ENCODE results near the gene PLCB4.

PLCB4 gene

DNA sequence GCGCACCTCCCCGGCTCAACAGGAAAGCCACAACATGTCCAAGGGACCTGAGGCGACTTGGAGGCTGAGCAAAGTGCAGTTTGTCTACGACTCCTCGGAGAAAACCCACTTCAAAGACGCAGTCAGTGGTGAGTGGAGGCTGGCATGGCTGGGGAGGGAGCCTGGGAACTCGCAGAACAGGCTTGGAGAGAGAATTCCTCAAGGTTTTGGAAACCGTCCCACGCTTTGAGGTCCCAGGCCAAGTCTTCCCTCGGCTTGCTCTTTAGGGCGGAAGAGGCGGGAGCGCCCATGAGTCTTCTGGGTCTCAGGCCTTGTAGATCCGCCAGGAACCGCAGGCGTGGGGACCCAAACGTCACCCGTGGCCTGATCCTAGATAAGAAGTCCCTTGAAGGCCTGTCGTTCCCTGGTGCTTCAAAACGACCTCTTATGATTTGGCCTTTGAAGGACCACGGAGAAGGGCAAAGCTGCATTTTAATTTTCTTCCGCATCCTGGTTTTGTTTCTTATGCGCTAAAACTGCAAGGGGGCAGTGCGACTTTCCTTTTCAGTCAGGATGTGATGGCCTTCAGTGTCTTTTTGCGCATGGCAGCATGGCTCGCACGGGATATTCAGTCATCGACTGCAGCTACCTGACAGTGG lies 447.5 kb downstream of the PLCB4 start:
- TF ChIP-seq GABPA (IDR thresholded peaks at IDR 0.05; ENCODE audit: low read depth): no peak
- TF ChIP-seq, protein P1, sequence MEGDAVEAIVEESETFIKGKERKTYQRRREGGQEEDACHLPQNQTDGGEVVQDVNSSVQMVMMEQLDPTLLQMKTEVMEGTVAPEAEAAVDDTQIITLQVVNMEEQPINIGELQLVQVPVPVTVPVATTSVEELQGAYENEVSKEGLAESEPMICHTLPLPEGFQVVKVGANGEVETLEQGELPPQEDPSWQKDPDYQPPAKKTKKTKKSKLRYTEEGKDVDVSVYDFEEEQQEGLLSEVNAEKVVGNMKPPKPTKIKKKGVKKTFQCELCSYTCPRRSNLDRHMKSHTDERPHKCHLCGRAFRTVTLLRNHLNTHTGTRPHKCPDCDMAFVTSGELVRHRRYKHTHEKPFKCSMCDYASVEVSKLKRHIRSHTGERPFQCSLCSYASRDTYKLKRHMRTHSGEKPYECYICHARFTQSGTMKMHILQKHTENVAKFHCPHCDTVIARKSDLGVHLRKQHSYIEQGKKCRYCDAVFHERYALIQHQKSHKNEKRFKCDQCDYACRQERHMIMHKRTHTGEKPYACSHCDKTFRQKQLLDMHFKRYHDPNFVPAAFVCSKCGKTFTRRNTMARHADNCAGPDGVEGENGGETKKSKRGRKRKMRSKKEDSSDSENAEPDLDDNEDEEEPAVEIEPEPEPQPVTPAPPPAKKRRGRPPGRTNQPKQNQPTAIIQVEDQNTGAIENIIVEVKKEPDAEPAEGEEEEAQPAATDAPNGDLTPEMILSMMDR (IDR thresholded peaks at IDR 0.05; ENCODE audit: insufficient read depth, low read length): no peak
- no peak for TF ChIP-seq SPI1 (IDR thresholded peaks at IDR 0.05; ENCODE audit: borderline replicate concordance, low read depth)
- no peak for TF ChIP-seq POLR2AphosphoS5 (IDR thresholded peaks at IDR 0.05; ENCODE audit: low read depth)
- TF ChIP-seq, protein P2, sequence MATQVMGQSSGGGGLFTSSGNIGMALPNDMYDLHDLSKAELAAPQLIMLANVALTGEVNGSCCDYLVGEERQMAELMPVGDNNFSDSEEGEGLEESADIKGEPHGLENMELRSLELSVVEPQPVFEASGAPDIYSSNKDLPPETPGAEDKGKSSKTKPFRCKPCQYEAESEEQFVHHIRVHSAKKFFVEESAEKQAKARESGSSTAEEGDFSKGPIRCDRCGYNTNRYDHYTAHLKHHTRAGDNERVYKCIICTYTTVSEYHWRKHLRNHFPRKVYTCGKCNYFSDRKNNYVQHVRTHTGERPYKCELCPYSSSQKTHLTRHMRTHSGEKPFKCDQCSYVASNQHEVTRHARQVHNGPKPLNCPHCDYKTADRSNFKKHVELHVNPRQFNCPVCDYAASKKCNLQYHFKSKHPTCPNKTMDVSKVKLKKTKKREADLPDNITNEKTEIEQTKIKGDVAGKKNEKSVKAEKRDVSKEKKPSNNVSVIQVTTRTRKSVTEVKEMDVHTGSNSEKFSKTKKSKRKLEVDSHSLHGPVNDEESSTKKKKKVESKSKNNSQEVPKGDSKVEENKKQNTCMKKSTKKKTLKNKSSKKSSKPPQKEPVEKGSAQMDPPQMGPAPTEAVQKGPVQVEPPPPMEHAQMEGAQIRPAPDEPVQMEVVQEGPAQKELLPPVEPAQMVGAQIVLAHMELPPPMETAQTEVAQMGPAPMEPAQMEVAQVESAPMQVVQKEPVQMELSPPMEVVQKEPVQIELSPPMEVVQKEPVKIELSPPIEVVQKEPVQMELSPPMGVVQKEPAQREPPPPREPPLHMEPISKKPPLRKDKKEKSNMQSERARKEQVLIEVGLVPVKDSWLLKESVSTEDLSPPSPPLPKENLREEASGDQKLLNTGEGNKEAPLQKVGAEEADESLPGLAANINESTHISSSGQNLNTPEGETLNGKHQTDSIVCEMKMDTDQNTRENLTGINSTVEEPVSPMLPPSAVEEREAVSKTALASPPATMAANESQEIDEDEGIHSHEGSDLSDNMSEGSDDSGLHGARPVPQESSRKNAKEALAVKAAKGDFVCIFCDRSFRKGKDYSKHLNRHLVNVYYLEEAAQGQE (IDR thresholded peaks at IDR 0.05; ENCODE audit: insufficient replicate concordance, low read depth): no peak
- no peak for DNase-seq (ENCODE audit: low read depth in 1 of 2, low spot score in 1 of 2)
- Histone ChIP-seq H3K27ac (replicated peaks) (no peak overlapping the region), H3K27me3 (ENCODE audit: insufficient read depth, poor library complexity, severe bottlenecking) (peaks cover 53% of the 10 kb centered on the region), H3K4me3 (replicated peaks; ENCODE audit: insufficient read depth, low read length) (peak overlapping the region; percentile 54)

DNA sequence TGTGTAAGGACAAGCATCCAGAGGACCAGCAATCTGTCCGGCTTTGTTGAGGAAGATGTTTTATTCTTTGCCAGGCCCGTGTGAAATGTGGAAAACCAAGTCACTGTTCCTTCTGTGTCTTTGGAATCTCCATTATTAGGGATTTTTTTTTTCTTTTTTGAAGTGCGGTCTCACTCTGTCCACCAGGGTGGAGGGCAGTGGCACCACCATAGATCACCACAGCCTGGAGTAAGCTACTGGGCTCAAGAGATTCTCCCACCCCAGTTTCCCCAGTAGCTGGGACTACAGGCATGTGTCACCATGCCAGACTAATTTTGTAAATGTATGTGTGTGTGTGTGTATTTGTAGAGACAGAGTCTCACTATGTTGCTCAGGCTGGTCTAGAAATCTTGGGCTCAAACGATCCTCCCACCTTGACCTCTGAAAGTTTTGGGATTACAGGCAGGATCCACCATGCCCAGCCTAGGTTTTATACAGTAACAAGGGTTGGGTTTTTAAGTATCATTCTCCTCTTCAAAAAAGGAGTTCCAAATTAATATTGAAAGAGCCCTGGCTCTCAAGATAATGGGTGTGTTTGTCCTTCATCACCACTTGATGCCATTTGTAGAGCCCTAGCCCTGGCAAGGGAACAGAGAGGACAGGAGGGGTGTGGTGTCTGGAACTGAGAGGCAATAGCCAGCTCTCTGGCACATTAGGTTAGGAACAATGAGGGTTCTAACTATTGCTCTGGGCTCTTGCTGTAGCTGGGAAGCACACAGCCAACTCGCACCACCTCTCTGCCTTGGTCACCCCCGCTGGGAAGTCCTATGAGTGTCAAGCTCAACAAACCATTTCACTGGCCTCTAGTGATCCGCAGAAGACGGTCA lies 448.6 kb downstream of the PLCB4 start:
- Histone ChIP-seq H3K4me3 (replicated peaks; ENCODE audit: insufficient read depth, low read length) (peak overlapping the region; percentile 54), H3K27me3 (ENCODE audit: insufficient read depth, poor library complexity, severe bottlenecking) (peaks cover 50% of the 10 kb centered on the region), H3K27ac (replicated peaks) (no peak overlapping the region)
- TF ChIP-seq GABPA (IDR thresholded peaks at IDR 0.05; ENCODE audit: low read depth) (no peak), SPI1 (IDR thresholded peaks at IDR 0.05; ENCODE audit: borderline replicate concordance, low read depth) (no peak), POLR2AphosphoS5 (IDR thresholded peaks at IDR 0.05; ENCODE audit: low read depth) (no peak)
- TF ChIP-seq, protein P1 (IDR thresholded peaks at IDR 0.05; ENCODE audit: insufficient read depth, low read length): no peak
- TF ChIP-seq, protein P2 (IDR thresholded peaks at IDR 0.05; ENCODE audit: insufficient replicate concordance, low read depth): no peak
- DNase-seq (ENCODE audit: low read depth in 1 of 2, low spot score in 1 of 2): no peak

DNA sequence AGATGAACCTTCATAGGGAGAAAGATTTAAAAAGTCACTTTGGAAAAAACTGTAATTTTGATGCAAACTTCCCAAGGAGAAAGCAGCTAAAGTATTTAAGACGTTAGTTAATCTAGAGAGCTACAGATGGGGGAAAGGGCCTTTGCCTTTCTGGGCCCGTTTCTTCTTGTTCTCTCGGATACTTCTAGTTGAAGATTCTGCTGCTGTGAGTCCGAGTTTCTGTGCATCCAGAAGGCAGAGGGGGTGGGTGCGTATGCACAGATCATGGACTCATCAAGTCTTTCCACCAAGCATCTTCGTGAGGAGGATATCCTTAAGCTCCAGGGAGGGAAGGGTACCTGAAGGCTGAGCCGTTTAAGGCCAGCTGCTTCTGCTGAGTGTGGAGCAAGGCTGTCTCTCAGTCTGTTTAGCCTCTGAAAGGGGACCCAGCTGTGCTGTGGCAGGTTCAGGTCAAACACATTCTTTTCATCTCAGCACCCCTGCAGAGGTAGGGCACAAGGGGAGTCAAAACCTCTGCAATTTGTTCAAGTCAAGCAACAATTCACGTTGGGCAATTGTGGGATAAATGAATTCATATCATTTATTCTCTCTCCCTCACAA lies 449.8 kb downstream of the PLCB4 start:
- H3K27ac ChIP-seq (replicated peaks): no peak overlapping the region
- DNase-seq (ENCODE audit: low read depth in 1 of 2, low spot score in 1 of 2): no peak
- peak overlapping the region; percentile 54 for H3K4me3 ChIP-seq (replicated peaks; ENCODE audit: insufficient read depth, low read length)
- TF ChIP-seq POLR2AphosphoS5 (IDR thresholded peaks at IDR 0.05; ENCODE audit: low read depth) (no peak), GABPA (IDR thresholded peaks at IDR 0.05; ENCODE audit: low read depth) (no peak), SPI1 (IDR thresholded peaks at IDR 0.05; ENCODE audit: borderline replicate concordance, low read depth) (no peak)
- TF ChIP-seq, protein P2 (IDR thresholded peaks at IDR 0.05; ENCODE audit: insufficient replicate concordance, low read depth): no peak
- TF ChIP-seq, protein P1 (IDR thresholded peaks at IDR 0.05; ENCODE audit: insufficient read depth, low read length): no peak
- H3K27me3 ChIP-seq (ENCODE audit: insufficient read depth, poor library complexity, severe bottlenecking): peaks cover 40% of the 10 kb centered on the region
